ENCODE measurements around the gene ARHGAP28. TPM values are rescaled to one million over a fixed set of nuclear protein-coding genes. Genes with fewer than 3 reads are reported as not detected.

The ARHGAP28 gene
- total and polyA plus RNA-seq, 2 of the 13 experiments (the other 11 are each of a cell fraction or from before 2014, with no cell fraction given): not detected

- Histone ChIP-seq H2AFZ (ENCODE audit: low read length) (no peak overlapping the region), H4K20me1 (ENCODE audit: insufficient read depth, low read length) (no peaks in the 10 kb centered on the region), H3K79me2 (ENCODE audit: insufficient read depth, low read length) (no peaks in the 10 kb centered on the region), H3K4me3 (replicated peaks in 1 of 3; ENCODE audit: insufficient read depth in 1 of 3, low read depth in 2 of 3, low read length in 3 of 3) (no peak overlapping the region), H3K4me1 (ENCODE audit: insufficient read depth, low read length) (peaks cover 39% of the 10 kb centered on the region), H3K9ac (ENCODE audit: insufficient read depth, low read depth, low read length) (no peak overlapping the region), H3K4me2 (ENCODE audit: low read depth, low read length) (no peak overlapping the region), H3K27me3 (ENCODE audit: control insufficient read depth in 1 of 2, insufficient read depth in 2 of 2, low read length in 2 of 2) (0 out of 5 replicates have a peak, but pooled peaks cover 0 to 6% of the 10 kb centered on the region in 2 experiments), H3K27ac (ENCODE audit: extremely low read length, insufficient read depth, low read length) (no peak overlapping the region), H3K36me3 (replicated peaks in 1 of 2; ENCODE audit: control insufficient read depth in 1 of 2, insufficient read depth in 2 of 2, low read length in 2 of 2) (no peaks in the 10 kb centered on the region), H3K9me3 (ENCODE audit: low read length) (no peaks in the 10 kb centered on the region)
- no peak for ATAC-seq
- WGBS (ENCODE audit: low lambda C conversion rate): 80% methylated on average over 12 of the region's 12 CpGs
- FAIRE-seq: no peak
- in situ Hi-C loops (cut with HindIII; ENCODE audit: extremely low pct_ligation_motif_present, low pct_unique_long_range_greater_than_20kb) (no loop called here), intact Hi-C loops (cut with micrococcal nuclease; ENCODE audit: unreplicated experiment) (no loop called here)
- TF ChIP-seq TGIF2 (CRISPR knock-in tag; IDR thresholded peaks at IDR 0.05) (no peak), CEBPB (IDR thresholded peaks at IDR 0.05; ENCODE audit: borderline replicate concordance, low read depth, low read length) (no peak), ZBTB34 (CRISPR knock-in tag; IDR thresholded peaks at IDR 0.05) (no peak)
- no TSS peak for BruUV-seq (replicated peaks)
- CTCF ChIA-PET (ENCODE audit: low intra/inter-chr PET ratio, low total read pairs): no interaction called here
- POLR2A ChIA-PET: no interaction called here
- DNase-seq (ENCODE audit: low spot score): no peak
These were observed 229.6 kb downstream of the ARHGAP28 start for GRCh38 chr18:6959110-6959509.

DNA sequence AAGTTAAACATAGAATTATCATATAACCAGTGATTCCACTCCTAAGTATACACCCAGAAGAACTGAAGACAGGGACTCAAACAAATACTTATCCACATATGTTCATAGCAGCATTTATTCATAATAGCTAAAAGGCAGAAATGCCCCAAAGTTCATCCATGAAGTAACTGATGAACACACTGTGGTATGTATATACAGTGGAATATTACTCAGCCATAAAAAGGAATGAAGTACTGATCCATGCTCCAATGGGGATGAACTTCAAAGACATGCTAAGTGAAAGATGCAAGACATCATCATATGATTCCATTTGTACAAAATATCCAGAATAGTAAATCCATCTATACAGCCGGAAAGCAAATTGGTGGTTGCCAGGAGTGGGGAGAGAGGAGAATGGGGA is 230.6 kb downstream of the ARHGAP28 start:
- CTCF ChIA-PET (ENCODE audit: low intra/inter-chr PET ratio, low total read pairs): no interaction called here
- TF ChIP-seq, protein P1, sequence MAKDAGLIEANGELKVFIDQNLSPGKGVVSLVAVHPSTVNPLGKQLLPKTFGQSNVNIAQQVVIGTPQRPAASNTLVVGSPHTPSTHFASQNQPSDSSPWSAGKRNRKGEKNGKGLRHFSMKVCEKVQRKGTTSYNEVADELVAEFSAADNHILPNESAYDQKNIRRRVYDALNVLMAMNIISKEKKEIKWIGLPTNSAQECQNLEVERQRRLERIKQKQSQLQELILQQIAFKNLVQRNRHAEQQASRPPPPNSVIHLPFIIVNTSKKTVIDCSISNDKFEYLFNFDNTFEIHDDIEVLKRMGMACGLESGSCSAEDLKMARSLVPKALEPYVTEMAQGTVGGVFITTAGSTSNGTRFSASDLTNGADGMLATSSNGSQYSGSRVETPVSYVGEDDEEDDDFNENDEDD (CRISPR knock-in tag; IDR thresholded peaks at IDR 0.05; ENCODE audit: borderline replicate concordance): no peak
- TF ChIP-seq IRX3 (CRISPR knock-in tag; IDR thresholded peaks at IDR 0.05; ENCODE audit: borderline replicate concordance, low read depth) (no peak), NFAT5 (CRISPR knock-in tag; IDR thresholded peaks at IDR 0.05) (no peak), DZIP1 (CRISPR knock-in tag; IDR thresholded peaks at IDR 0.05) (no peak)

More for the DNA sequence above, 230.6 kb downstream of the ARHGAP28 start:
- intact Hi-C loops (cut with micrococcal nuclease; ENCODE audit: unreplicated experiment): no loop called here
- Histone ChIP-seq H3K4me2 (ENCODE audit: low read depth, low read length) (no peak overlapping the region), H3K4me1 (ENCODE audit: insufficient read depth, low read length) (peaks cover 49% of the 10 kb centered on the region), H3K9me3 (ENCODE audit: low read length) (no peaks in the 10 kb centered on the region), H2AFZ (ENCODE audit: low read length) (no peak overlapping the region), H3K4me3 (replicated peaks in 1 of 3; ENCODE audit: insufficient read depth in 1 of 3, low read depth in 2 of 3, low read length in 3 of 3) (no peak overlapping the region), H3K79me2 (ENCODE audit: insufficient read depth, low read length) (no peaks in the 10 kb centered on the region), H4K20me1 (ENCODE audit: insufficient read depth, low read length) (no peaks in the 10 kb centered on the region), H3K27ac (ENCODE audit: extremely low read length, insufficient read depth, low read length) (no peak overlapping the region), H3K27me3 (ENCODE audit: control insufficient read depth in 1 of 2, insufficient read depth in 2 of 2, low read length in 2 of 2) (0 out of 5 replicates have a peak, but pooled peaks cover 0 to 6% of the 10 kb centered on the region in 2 experiments), H3K36me3 (replicated peaks in 1 of 2; ENCODE audit: control insufficient read depth in 1 of 2, insufficient read depth in 2 of 2, low read length in 2 of 2) (no peaks in the 10 kb centered on the region), H3K9ac (ENCODE audit: insufficient read depth, low read depth, low read length) (no peak overlapping the region)
- no TSS peak for BruUV-seq (replicated peaks)
- in situ Hi-C loops (cut with HindIII; ENCODE audit: extremely low pct_ligation_motif_present, low pct_unique_long_range_greater_than_20kb): no loop called here
- DNase-seq (ENCODE audit: low spot score) (no peak), ATAC-seq (no peak), FAIRE-seq (no peak)
- POLR2A ChIA-PET: no interaction called here
- 100% methylated on average over 1 of the region's 1 CpG for WGBS (ENCODE audit: low lambda C conversion rate)

All from HepG2 (cell line).